ENCODE results near the gene LRRC3C. TPM values are rescaled to one million over a fixed set of nuclear protein-coding genes. Genes with fewer than 3 reads are reported as not detected.
"Not testable (repeated sequence)": the region's sequence is repeated elsewhere in the genome, so short reads cannot be mapped to it uniquely, and the experiment has no call there.

LRRC3C gene
- total and polyA plus RNA-seq, 4 donors = not detected

GRCh38 chr17:39894681-39895376, 32.7 kb upstream of the LRRC3C start:
- no peak overlapping the region for H3K4me3 ChIP-seq
- no peaks in the 10 kb centered on the region for H3K9me3 ChIP-seq (ENCODE audit: control insufficient read depth in 4 of 4, insufficient read depth in 3 of 4, low read length in 3 of 4)
- ATAC-seq (ENCODE audit: insufficient read depth, low FRiP score) (no peak), DNase-seq (no peak)
- WGBS, 2 donors = 23 to 32% methylated on average over 3 of the region's 3 CpGs
- no peak for TF ChIP-seq CTCF (IDR thresholded peaks at IDR 0.05; ENCODE audit: control extremely low read depth, extremely low read depth)
- no peaks in the 10 kb centered on the region for H3K36me3 ChIP-seq (ENCODE audit: control insufficient read depth in 4 of 4, insufficient read depth in 4 of 4, low read length in 4 of 4)
- H3K9ac ChIP-seq (ENCODE audit: insufficient read depth in 1 of 2, low read length in 2 of 2) = no peak overlapping the region
- no peaks in the 10 kb centered on the region for H3K4me1 ChIP-seq (ENCODE audit: control insufficient read depth in 5 of 5, insufficient read depth in 5 of 5, low read length in 5 of 5)
- no peaks in the 10 kb centered on the region for H3K27me3 ChIP-seq (ENCODE audit: control insufficient read depth in 3 of 3, insufficient read depth in 3 of 3, low read length in 2 of 3)
- H3K27ac ChIP-seq (ENCODE audit: low read depth in 1 of 2, low read length in 1 of 2) = no peak overlapping the region

- Histone ChIP-seq H3K9me3 (ENCODE audit: control insufficient read depth in 4 of 4, insufficient read depth in 3 of 4, low read length in 3 of 4) (no peaks in the 10 kb centered on the region), H3K4me3 (no peak overlapping the region), H3K4me1 (ENCODE audit: control insufficient read depth in 5 of 5, insufficient read depth in 5 of 5, low read length in 5 of 5) (no peaks in the 10 kb centered on the region), H3K27me3 (ENCODE audit: control insufficient read depth in 3 of 3, insufficient read depth in 3 of 3, low read length in 2 of 3) (no peaks in the 10 kb centered on the region), H3K9ac (ENCODE audit: insufficient read depth in 1 of 2, low read length in 2 of 2) (no peak overlapping the region), H3K36me3 (ENCODE audit: control insufficient read depth in 4 of 4, insufficient read depth in 4 of 4, low read length in 4 of 4) (no peaks in the 10 kb centered on the region), H3K27ac (ENCODE audit: low read depth in 1 of 2, low read length in 1 of 2) (no peak overlapping the region)
- WGBS, 2 donors = 94 to 96% methylated on average over 4 of the region's 4 CpGs
- DNase-seq (no peak), ATAC-seq (ENCODE audit: insufficient read depth, low FRiP score) (no peak)
- TF ChIP-seq CTCF (IDR thresholded peaks at IDR 0.05; ENCODE audit: control extremely low read depth, extremely low read depth) = no peak
These were observed 29.4 kb upstream of the LRRC3C start for GRCh38 chr17:39898088-39898487.

GRCh38 chr17:39899215-39899614, 28.3 kb upstream of the LRRC3C start:
- no peak overlapping the region for H3K9ac ChIP-seq (ENCODE audit: insufficient read depth in 1 of 2, low read length in 2 of 2)
- no peak overlapping the region for H3K4me3 ChIP-seq
- no peaks in the 10 kb centered on the region for H3K4me1 ChIP-seq (ENCODE audit: control insufficient read depth in 5 of 5, insufficient read depth in 5 of 5, low read length in 5 of 5)
- H3K27ac ChIP-seq (ENCODE audit: low read depth in 1 of 2, low read length in 1 of 2) = no peak overlapping the region
- no peaks in the 10 kb centered on the region for H3K9me3 ChIP-seq (ENCODE audit: control insufficient read depth in 4 of 4, insufficient read depth in 3 of 4, low read length in 3 of 4)
- no peaks in the 10 kb centered on the region for H3K36me3 ChIP-seq (ENCODE audit: control insufficient read depth in 4 of 4, insufficient read depth in 4 of 4, low read length in 4 of 4)
- no peak for ATAC-seq (ENCODE audit: insufficient read depth, low FRiP score)
- DNase-seq = peak in 2 of 3 donors; percentile 17 to 57
- H3K27me3 ChIP-seq (ENCODE audit: control insufficient read depth in 3 of 3, insufficient read depth in 3 of 3, low read length in 2 of 3) = no peaks in the 10 kb centered on the region
- TF ChIP-seq CTCF (IDR thresholded peaks at IDR 0.05; ENCODE audit: control extremely low read depth, extremely low read depth) = no peak

GRCh38 chr17:39902027-39902426, 25.5 kb upstream of the LRRC3C start:
- H3K27ac ChIP-seq (ENCODE audit: low read depth in 1 of 2, low read length in 1 of 2); DNase-seq; H3K9ac ChIP-seq (ENCODE audit: insufficient read depth in 1 of 2, low read length in 2 of 2); H3K4me3 ChIP-seq; H3K9me3 ChIP-seq (ENCODE audit: control insufficient read depth in 4 of 4, insufficient read depth in 3 of 4, low read length in 3 of 4); H3K4me1 ChIP-seq (ENCODE audit: control insufficient read depth in 5 of 5, insufficient read depth in 5 of 5, low read length in 5 of 5); ATAC-seq (ENCODE audit: insufficient read depth, low FRiP score); H3K27me3 ChIP-seq (ENCODE audit: control insufficient read depth in 3 of 3, insufficient read depth in 3 of 3, low read length in 2 of 3); H3K36me3 ChIP-seq (ENCODE audit: control insufficient read depth in 4 of 4, insufficient read depth in 4 of 4, low read length in 4 of 4): not testable (repeated sequence)
- WGBS, 2 donors = 83 to 88% methylated on average over 2 of the region's 2 CpGs

Measured in lung (tissue), 12 donors.